COLO829 (cell line): Measurements from ENCODE around the gene STON2.
"Not testable (repeated sequence)": the region's sequence is repeated elsewhere in the genome, so short reads cannot be mapped to it uniquely, and the experiment has no call there.

ENCODE experiments used
- DNase-seq: peaks from one replicate; pipeline ENCODE4 v3.0.0; 2012; ENCODE audit warnings: low spot score

Gene STON2

GRCh38 chr14:81265636-81266169 is 134.4 kb downstream of the STON2 start:
- DNase-seq = no peak

- DNase-seq = no peak
These were observed 135.5 kb downstream of the STON2 start for GRCh38 chr14:81264671-81265070.

- no peak for DNase-seq
These were observed 136.2 kb downstream of the STON2 start for GRCh38 chr14:81263777-81264410.

- DNase-seq = no peak
These were observed 138.9 kb downstream of the STON2 start for GRCh38 chr14:81261176-81261575.

- DNase-seq = no peak
These were observed 139.4 kb downstream of the STON2 start for GRCh38 chr14:81260732-81261131.

GRCh38 chr14:81256289-81256960 is 143.7 kb downstream of the STON2 start:
- no peak for DNase-seq

- DNase-seq = no peak
These were observed 147.8 kb downstream of the STON2 start for GRCh38 chr14:81252278-81252677.

- DNase-seq = no peak
These were observed 152.8 kb downstream of the STON2 start for GRCh38 chr14:81247271-81247766.

GRCh38 chr14:81246461-81247270 is 153.5 kb downstream of the STON2 start:
- DNase-seq = no peak

GRCh38 chr14:81245771-81246170 is 154.4 kb downstream of the STON2 start:
- no peak for DNase-seq

GRCh38 chr14:81244431-81244830 is 155.7 kb downstream of the STON2 start:
- DNase-seq = not testable (repeated sequence)

- no peak for DNase-seq
These were observed 156.6 kb downstream of the STON2 start for GRCh38 chr14:81243499-81243898.

- DNase-seq = not testable (repeated sequence)
These were observed 163.3 kb downstream of the STON2 start for GRCh38 chr14:81236849-81237248.

GRCh38 chr14:81236138-81236537 is 164.0 kb downstream of the STON2 start:
- DNase-seq = no peak

GRCh38 chr14:81235096-81235495 is 165.0 kb downstream of the STON2 start:
- DNase-seq = no peak

GRCh38 chr14:81234278-81234677 is 165.8 kb downstream of the STON2 start:
- no peak for DNase-seq

- no peak for DNase-seq
These were observed 166.5 kb downstream of the STON2 start for GRCh38 chr14:81233615-81234014.

- no peak for DNase-seq
These were observed 168.6 kb downstream of the STON2 start for GRCh38 chr14:81231540-81231939.

GRCh38 chr14:81224222-81224621 is 175.9 kb downstream of the STON2 start:
- DNase-seq = no peak

- DNase-seq = not testable (repeated sequence)
These were observed 176.3 kb downstream of the STON2 start for GRCh38 chr14:81223788-81224187.

- no peak for DNase-seq
These were observed 177.4 kb downstream of the STON2 start for GRCh38 chr14:81222691-81223090.

GRCh38 chr14:81222126-81222525 is 178.0 kb downstream of the STON2 start:
- no peak for DNase-seq
